ENCODE results near the gene E4F1.

E4F1 gene

GRCh38 chr16:2273484-2273883, 50.1 kb downstream of the E4F1 start:
- TF ChIP-seq, protein P1, sequence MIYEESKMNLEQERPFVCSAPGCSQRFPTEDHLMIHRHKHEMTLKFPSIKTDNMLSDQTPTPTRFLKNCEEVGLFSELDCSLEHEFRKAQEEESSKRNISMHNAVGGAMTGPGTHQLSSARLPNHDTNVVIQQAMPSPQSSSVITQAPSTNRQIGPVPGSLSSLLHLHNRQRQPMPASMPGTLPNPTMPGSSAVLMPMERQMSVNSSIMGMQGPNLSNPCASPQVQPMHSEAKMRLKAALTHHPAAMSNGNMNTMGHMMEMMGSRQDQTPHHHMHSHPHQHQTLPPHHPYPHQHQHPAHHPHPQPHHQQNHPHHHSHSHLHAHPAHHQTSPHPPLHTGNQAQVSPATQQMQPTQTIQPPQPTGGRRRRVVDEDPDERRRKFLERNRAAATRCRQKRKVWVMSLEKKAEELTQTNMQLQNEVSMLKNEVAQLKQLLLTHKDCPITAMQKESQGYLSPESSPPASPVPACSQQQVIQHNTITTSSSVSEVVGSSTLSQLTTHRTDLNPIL (CRISPR knock-in tag; IDR thresholded peaks at IDR 0.05; ENCODE audit: low read depth), result no peak
- no peak for ATAC-seq

DNA sequence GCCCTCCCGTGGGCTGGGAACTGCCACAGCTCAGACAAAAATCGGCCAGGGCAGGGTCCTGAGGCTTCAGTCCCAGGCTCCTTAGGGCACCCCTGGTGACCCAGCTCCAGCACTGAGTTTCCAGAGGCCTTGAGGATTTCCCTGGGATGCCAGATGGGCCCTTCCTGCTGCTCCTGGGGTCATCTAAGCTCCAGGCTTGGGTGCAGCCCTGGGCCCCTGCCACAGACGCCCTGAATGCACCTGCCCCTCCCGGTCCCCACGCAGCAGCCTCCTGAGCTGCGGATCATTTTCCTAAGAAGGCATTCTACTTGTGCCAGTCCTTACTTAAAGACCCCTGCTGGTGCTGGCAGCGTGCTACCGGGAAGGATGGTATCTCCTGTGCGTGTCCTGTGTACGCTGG, 50.5 kb downstream of the E4F1 start:
- TF ChIP-seq ZNF70 (CRISPR knock-in tag; IDR thresholded peaks at IDR 0.05), result no peak
- TF ChIP-seq, protein P2, sequence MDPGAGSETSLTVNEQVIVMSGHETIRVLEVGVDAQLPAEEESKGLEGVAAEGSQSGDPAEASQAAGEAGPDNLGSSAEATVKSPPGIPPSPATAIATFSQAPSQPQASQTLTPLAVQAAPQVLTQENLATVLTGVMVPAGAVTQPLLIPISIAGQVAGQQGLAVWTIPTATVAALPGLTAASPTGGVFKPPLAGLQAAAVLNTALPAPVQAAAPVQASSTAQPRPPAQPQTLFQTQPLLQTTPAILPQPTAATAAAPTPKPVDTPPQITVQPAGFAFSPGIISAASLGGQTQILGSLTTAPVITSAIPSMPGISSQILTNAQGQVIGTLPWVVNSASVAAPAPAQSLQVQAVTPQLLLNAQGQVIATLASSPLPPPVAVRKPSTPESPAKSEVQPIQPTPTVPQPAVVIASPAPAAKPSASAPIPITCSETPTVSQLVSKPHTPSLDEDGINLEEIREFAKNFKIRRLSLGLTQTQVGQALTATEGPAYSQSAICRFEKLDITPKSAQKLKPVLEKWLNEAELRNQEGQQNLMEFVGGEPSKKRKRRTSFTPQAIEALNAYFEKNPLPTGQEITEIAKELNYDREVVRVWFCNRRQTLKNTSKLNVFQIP (CRISPR knock-in tag; IDR thresholded peaks at IDR 0.05; ENCODE audit: borderline replicate concordance, low read depth), result no peak
- no peak for TF ChIP-seq CSDC2 (CRISPR knock-in tag; IDR thresholded peaks at IDR 0.05)
- TF ChIP-seq TOX (CRISPR knock-in tag; IDR thresholded peaks at IDR 0.05; ENCODE audit: borderline replicate concordance), result no peak
- TF ChIP-seq, protein P1 (CRISPR knock-in tag; IDR thresholded peaks at IDR 0.05; ENCODE audit: low read depth), result no peak
- no peak for TF ChIP-seq ISL1 (CRISPR knock-in tag; IDR thresholded peaks at IDR 0.05)
- no peak for TF ChIP-seq ESRRG (CRISPR knock-in tag; IDR thresholded peaks at IDR 0.05)
- no peak for TF ChIP-seq SNAI2 (CRISPR knock-in tag; IDR thresholded peaks at IDR 0.05)
- TF ChIP-seq PPARA (CRISPR knock-in tag; IDR thresholded peaks at IDR 0.05; ENCODE audit: borderline replicate concordance), result no peak
- TF ChIP-seq ZNF8 (CRISPR knock-in tag; IDR thresholded peaks at IDR 0.05), result no peak
- no peak for TF ChIP-seq CSRNP3 (CRISPR knock-in tag; IDR thresholded peaks at IDR 0.05)
- no peak for ATAC-seq

DNA sequence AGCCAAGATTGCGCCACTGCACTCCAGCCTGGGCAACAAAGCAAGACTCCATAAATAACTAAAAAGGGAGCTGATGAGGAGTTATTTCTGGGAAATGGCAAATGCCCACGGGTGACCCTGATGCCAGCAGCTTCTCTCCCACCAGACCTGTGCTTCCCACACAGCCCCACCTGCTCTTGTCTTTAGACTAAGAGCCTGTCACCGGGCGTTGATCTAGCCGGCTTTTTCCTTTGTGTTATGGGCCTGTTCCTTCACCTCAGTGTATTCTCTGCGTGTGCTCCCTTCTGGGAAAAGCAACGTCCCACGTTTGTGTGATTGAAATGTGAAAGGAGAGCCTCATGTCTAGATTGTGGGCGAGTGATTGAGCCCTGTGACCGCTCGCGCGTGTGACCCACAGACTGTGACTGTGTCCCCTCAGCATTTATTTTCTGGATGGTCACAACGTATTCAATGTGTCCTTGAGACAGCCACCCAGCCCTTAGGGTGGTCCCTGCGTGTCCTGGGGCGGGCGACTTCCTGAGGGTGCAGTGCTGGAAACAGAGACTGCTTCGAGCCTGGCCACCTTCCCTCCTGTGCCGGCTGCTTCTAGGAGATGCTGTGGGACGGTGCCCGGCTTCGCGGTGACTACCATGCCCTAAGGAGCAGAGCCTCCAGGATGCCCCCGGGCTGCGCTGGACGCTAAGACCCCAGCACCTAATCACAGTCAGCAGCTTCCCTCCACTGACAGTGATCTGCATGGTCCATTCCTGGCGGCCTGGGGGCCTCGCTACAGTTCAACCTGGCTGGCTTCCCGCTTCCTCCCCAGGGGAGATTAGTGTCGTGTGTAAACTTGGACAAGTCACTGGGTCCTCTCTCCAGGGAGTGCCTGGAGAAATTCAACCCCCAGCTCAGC, 52.3 kb downstream of the E4F1 start:
- no peak for ATAC-seq
- no peak for TF ChIP-seq CSRNP3 (CRISPR knock-in tag; IDR thresholded peaks at IDR 0.05)
- TF ChIP-seq TCF4 (CRISPR knock-in tag; IDR thresholded peaks at IDR 0.05; ENCODE audit: borderline replicate concordance), result no peak
- TF ChIP-seq ZFP3 (CRISPR knock-in tag; IDR thresholded peaks at IDR 0.05), result no peak
- TF ChIP-seq, protein P2 (CRISPR knock-in tag; IDR thresholded peaks at IDR 0.05; ENCODE audit: borderline replicate concordance, low read depth), result no peak
- no peak for TF ChIP-seq PPARA (CRISPR knock-in tag; IDR thresholded peaks at IDR 0.05; ENCODE audit: borderline replicate concordance)
- TF ChIP-seq TOX (CRISPR knock-in tag; IDR thresholded peaks at IDR 0.05; ENCODE audit: borderline replicate concordance), result no peak
- TF ChIP-seq ZC3H10 (CRISPR knock-in tag; IDR thresholded peaks at IDR 0.05), result no peak
- TF ChIP-seq RARB (CRISPR knock-in tag; IDR thresholded peaks at IDR 0.05), result no peak
- TF ChIP-seq SNAI2 (CRISPR knock-in tag; IDR thresholded peaks at IDR 0.05), result no peak
- TF ChIP-seq ISL1 (CRISPR knock-in tag; IDR thresholded peaks at IDR 0.05), result no peak
- TF ChIP-seq GLIS3 (CRISPR knock-in tag; IDR thresholded peaks at IDR 0.05), result no peak
- no peak for TF ChIP-seq CSDC2 (CRISPR knock-in tag; IDR thresholded peaks at IDR 0.05)
- TF ChIP-seq, protein P1 (CRISPR knock-in tag; IDR thresholded peaks at IDR 0.05; ENCODE audit: low read depth), result no peak
- TF ChIP-seq ESRRG (CRISPR knock-in tag; IDR thresholded peaks at IDR 0.05), result no peak
- no peak for TF ChIP-seq BACH2 (CRISPR knock-in tag; IDR thresholded peaks at IDR 0.05; ENCODE audit: borderline replicate concordance)
- TF ChIP-seq OSR1 (CRISPR knock-in tag; IDR thresholded peaks at IDR 0.05), result no peak
- no peak for TF ChIP-seq ARNTL (CRISPR knock-in tag; IDR thresholded peaks at IDR 0.05; ENCODE audit: borderline replicate concordance, low read depth)
